HG03571 (cell line): Measurements from ENCODE around the gene POU2F1.

ENCODE experiments used
- ATAC-seq: cut with Tn5 transposase; IDR thresholded peaks from one replicate; pipeline ENCODE4 v1.9.1; 2021; ENCODE audit not compliant: unreplicated experiment

The POU2F1 gene

GRCh38 chr1:167360120-167360519 lies 139.4 kb downstream of the POU2F1 start:
- ATAC-seq: no peak

DNA sequence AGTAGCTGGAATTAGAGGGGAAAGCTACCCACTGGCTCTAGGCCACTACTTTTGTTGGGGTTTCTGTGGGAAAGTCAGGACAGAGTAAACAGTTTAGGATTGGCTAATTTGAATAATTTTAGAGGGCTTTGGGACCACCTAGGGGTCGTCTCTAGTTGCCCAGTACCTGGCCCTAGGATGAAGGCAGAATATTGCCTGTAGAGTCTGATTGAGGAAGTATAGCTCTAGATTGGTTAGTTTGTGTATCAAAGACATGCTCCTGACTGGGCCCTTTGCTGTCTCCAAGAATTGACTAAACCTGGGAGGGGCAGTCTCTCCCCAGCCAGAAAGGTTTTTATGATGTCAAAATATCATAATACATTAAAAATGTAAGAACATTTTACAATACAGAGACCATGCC lies 142.0 kb downstream of the POU2F1 start:
- no peak for ATAC-seq

GRCh38 chr1:167364826-167365225 lies 144.1 kb downstream of the POU2F1 start:
- ATAC-seq: no peak

DNA sequence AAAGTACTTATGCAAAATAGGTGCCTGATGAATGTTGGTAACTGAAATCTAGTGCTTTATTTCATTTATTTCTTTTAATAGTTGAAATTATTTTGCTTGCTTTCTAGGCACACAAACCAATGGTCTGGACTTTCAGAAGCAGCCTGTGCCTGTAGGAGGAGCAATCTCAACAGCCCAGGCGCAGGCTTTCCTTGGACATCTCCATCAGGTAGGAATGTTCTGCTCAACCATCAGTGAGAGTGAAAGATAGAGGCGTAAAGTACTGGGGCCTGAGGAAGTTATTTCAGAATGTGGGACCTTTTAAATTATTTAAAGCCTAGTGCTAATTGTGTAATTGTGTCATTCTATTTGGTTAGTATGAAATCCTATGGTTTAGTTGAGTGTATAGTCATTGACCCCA lies 144.7 kb downstream of the POU2F1 start:
- ATAC-seq: no peak

DNA sequence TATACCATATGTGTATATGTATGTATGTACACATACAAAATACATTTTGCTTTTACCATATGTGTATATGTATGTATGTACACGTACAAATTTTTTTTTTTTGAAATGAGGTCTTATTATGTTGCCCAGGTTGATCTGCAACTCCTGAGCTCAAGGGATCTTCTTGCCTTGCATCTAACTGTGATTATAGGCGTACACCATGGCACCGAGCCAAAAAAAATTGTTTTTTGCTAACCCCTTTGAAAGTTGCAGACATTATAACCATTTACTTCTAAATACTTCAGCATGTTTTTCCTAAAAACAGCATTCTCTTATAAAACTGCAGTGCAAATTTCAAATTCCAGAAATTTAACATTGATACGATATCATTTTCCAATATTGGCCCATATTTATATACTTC lies 147.0 kb downstream of the POU2F1 start:
- no peak for ATAC-seq

- no peak for ATAC-seq
Observed at GRCh38 chr1:167369175-167369574, 148.5 kb downstream of the POU2F1 start.

DNA sequence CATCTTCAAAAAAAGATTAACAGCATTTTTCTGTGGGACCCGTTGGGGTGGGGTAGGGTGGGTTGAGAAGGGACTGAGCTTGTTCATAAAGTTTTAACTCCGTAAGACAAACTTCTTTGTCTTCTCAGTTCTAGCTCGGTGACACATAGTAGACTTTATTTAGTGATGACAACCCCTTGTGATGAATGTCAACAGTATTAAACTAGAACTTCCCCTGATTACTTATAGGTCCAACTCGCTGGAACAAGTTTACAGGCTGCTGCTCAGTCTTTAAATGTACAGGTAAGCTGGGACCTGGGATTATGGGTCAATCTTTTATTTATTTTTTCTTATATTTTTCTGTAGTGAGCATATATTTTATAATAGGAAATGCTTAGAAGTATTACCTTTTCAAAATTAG lies 149.2 kb downstream of the POU2F1 start:
- no peak for ATAC-seq

GRCh38 chr1:167371030-167371429 lies 150.3 kb downstream of the POU2F1 start:
- ATAC-seq: no peak

GRCh38 chr1:167373398-167373797 lies 152.7 kb downstream of the POU2F1 start:
- no peak for ATAC-seq

DNA sequence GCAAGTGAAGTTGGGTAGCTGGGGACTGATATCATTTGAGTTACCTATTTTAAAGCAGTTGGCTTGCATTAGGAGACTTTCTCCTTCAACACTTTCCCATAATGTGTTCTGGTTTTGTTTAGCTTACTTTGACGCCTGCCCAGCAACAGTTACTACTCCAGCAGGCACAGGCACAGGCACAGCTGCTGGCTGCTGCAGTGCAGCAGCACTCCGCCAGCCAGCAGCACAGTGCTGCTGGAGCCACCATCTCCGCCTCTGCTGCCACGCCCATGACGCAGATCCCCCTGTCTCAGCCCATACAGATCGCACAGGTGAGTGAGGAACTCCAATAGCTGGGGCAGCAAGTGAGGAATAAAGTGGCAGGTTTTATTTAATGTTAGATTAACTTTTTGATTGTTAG lies 153.3 kb downstream of the POU2F1 start:
- no peak for ATAC-seq

DNA sequence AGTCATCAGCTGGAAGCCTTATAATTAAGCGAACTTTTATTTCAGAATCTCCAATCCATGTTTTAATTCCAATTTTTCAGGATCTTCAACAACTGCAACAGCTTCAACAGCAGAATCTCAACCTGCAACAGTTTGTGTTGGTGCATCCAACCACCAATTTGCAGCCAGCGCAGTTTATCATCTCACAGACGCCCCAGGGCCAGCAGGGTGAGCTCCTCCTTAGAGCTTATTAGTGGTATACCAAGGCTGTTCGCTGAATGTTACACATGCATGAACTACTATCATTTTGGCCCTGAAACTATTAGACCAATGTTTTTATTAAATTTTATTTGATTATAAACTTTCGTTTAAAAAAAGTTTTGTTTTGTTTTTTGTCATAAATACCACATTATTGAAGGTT lies 155.3 kb downstream of the POU2F1 start:
- ATAC-seq: no peak

- no peak for ATAC-seq
Observed at GRCh38 chr1:167387251-167387910, 166.7 kb downstream of the POU2F1 start.

GRCh38 chr1:167388976-167389375 lies 168.3 kb downstream of the POU2F1 start:
- no peak for ATAC-seq

GRCh38 chr1:167392200-167392696 lies 171.6 kb downstream of the POU2F1 start:
- no peak for ATAC-seq

GRCh38 chr1:167400359-167400953 lies 179.8 kb downstream of the POU2F1 start:
- ATAC-seq: no peak

GRCh38 chr1:167401260-167401873 lies 180.7 kb downstream of the POU2F1 start:
- ATAC-seq: no peak

DNA sequence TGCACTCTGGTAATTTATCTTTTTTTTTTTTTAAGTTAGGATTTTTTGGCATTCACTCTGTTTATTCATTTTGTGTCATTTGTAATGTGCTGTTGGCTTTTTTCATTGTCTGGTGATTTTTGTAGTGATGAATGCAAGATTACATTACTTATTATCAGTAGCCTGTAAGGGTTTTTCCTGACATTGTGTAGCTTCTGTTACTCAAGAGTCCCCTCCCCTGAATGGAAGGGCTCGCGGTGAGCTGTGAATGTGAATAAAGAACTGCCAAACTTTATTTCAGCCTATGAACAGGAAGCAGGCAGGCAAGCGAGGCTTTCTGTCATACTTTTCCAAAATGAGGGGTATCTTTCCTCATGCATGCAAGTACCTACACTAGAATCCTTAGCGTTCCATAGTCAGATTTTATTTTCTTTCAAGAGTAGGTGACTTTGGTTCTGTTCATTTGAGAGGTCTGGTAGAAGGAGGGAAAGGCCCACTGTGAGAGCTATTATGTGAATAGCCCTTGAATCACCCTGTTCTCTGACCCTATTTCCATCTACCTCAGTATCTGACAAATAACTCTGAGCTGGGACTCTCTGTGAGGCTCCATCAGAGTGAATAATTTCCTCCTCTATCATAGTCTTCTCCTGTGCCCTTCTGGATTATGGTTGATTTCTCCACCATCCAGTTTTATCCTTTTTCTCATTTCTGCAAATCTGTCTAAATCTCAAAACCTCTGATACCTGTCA lies 183.6 kb downstream of the POU2F1 start:
- no peak for ATAC-seq

DNA sequence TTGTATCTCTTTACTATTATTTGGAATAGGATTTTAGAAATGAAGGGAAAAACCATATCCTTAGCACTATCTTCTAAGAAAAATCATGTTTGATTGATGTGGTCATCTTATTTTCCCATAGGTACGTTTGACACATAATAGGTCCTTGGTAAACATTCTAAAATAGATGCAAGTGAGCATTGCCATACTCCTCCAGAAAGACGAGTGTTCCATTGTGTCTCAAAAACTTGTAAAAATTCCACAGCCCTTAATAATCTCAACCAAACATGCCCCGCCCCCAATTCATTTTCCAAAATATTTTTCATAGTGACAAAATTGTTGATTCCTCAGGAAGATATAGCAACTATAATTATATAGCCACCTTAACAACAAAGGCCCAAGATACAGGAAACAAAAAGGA lies 184.2 kb downstream of the POU2F1 start:
- ATAC-seq: no peak

DNA sequence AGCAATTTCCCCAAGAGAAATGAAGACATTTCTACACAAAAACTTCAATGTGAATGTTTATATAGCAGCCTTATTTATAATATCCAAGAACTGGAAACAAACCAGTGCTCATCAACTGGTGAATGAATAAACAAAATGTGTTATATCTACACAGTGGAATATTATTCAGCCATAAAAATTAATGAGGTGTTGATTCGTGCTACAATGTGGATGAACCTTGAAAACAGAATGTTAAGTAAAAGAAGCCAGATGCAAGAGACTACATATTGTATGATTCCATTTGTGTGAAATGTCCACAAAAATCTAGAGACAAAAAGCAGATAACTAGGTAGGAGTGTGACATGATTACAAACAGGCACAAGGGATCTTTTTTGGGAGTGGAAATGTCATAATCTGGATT lies 187.7 kb downstream of the POU2F1 start:
- ATAC-seq: no peak

DNA sequence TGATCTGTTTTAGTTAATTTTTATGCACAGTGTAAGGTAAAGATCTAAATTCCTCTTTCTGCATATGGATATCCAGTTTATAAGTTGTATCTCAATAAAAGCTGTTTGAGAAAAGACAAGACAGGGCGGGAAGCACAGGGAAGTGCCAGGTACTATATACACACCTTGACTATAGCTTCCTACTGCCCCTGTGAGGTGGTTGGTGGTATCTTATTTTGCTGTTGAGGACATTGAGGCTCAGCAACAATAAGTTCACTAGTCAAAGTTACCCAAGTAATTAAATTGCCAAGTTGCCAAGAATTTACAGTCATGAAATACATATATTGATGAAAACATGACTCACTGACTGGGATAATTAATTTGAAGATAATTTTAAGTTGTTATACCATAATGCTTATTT lies 188.5 kb downstream of the POU2F1 start:
- no peak for ATAC-seq

DNA sequence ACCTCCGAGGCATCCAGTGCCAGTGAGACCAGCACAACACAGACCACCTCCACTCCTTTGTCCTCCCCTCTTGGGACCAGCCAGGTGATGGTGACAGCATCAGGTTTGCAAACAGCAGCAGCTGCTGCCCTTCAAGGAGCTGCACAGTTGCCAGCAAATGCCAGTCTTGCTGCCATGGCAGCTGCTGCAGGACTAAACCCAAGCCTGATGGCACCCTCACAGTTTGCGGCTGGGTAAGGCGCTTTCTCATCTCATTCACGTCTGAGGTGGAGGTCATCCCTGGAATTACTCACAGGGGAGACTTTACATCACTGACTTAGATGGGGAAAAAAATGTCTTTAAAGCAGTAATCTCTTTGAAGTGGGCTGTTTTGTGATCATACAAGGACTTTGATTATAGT lies 191.4 kb downstream of the POU2F1 start:
- no peak for ATAC-seq

GRCh38 chr1:167412920-167413319 lies 192.2 kb downstream of the POU2F1 start:
- no peak for ATAC-seq
